GM15510 (cell line): Measurements from ENCODE around the gene AATF.

Source experiments
- POLR2A ChIP-seq: IDR thresholded peaks from 3 replicates; pipeline ENCODE4 v1.6.1; 2011; ENCODE audit warnings: borderline replicate concordance; ENCODE audit not compliant: insufficient read length; ENCODE audit errors: extremely low read depth

Gene AATF, protein sequence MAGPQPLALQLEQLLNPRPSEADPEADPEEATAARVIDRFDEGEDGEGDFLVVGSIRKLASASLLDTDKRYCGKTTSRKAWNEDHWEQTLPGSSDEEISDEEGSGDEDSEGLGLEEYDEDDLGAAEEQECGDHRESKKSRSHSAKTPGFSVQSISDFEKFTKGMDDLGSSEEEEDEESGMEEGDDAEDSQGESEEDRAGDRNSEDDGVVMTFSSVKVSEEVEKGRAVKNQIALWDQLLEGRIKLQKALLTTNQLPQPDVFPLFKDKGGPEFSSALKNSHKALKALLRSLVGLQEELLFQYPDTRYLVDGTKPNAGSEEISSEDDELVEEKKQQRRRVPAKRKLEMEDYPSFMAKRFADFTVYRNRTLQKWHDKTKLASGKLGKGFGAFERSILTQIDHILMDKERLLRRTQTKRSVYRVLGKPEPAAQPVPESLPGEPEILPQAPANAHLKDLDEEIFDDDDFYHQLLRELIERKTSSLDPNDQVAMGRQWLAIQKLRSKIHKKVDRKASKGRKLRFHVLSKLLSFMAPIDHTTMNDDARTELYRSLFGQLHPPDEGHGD

DNA sequence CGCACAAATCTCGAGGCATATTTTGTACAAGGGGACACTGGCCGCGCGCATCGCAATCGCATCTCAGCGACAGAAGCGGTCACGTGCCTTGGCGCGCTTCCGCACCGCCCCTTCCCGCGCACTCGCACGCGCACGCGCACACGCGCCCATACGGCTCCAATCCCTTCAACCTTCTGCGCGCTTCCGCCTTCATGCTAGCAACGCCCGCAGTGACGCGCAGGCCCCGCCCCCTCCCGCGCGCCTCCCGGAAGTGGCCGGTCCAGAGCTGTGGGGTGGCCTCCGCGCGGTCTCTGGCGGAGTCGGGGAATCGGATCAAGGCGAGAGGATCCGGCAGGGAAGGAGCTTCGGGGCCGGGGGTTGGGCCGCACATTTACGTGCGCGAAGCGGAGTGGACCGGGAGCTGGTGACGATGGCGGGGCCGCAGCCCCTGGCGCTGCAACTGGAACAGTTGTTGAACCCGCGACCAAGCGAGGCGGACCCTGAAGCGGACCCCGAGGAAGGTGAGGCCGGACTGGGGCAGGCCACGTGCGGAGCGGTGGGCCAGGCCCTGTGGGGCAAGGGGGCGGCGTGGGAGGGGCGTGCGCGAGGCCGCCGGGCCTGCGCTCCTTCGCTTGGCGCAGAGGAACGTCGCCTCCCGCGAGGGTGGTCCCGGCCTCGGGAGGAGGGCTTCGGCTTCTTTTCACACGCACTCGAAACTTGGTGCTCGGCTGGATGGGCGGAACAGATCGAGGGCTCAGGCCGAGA is at the start of gene AATF:
TSS of gene AATF (plus strand) at position 238 of the 744 bp plus-strand sequence. CDS start at position 410, 172 bp downstream.
- peak; percentile 88 for TF ChIP-seq POLR2A

DNA sequence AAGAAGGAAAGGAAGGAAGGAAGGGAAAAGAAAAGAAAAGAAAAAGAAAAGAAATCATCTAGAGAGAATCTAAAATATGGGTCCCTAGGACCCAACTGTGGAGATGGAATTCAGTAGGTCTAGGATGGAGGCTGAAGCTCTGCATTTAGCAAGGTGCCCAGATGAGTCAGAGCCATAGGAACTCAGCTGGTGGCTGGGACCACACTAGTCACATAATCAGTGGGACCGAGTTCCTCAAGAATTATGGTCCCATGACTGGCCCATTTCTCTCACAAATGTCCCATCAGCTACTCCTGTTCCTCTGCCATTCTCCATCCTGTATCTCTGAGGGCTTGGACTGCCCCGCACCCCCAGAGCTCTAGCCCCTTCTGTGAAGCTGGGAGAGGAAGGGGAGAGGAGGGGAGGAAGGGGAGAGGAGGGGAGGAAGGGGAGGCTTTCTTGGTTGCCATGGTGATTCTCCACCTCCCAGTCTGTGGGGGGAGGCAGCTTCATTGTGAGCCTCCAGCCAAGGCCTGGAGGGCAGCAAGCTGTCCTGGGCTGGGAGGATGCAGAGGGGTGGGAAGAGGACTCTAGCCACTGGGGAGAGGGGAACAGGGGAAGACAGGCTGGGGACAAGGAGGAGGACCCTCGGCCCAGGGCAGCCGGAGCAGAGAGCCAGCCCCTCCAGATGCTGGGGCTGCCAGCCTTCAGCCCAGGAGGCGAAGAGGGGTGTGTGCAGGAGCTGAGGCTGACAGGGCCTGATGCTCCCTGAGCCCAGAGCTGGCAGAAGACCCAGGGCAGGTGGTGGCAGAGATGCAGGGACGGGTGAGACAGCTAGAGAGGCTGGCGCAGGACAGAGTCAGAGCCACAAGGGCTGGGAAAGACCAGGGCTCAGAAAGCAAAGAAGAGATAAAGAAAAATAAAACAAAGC is 49.2 kb upstream of the AATF start:
- TF ChIP-seq POLR2A = no peak

DNA sequence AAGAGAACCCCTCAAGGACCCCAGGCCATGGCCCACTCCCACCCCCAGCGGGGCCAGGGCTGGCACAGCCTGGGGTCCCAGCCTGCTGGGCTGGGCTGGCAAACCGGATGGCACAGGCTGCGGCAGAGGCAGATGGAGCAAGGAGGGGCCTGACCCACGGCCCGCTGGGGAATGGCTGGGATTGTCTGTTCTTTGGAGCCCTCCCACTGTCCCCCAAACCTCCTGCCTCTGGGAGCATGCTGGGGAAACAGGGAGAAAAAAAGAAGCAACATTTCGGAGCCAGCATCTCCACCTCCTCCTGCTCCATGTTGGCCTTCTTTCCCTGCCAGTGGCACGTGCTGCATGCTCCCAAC is 48.6 kb upstream of the AATF start:
- no peak for TF ChIP-seq POLR2A

DNA sequence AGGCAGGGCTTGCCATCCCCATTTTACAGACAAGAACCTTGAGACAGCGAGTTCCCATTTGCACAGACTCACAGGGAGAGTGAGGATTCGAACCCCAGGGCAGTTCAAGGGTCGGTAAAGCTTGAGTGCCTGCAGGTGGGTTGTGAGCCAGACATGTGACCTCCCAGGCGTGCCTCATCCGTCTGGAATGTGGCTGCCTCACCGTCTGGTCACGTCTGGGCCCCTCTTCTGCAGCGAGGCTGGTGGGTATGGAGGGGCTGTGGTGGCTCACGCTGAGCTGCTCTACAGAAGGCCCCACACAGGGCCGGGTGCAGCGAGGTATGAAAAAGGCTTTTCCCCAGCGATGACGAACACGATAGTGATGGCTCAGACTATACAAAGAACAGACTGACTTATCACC is 47.2 kb upstream of the AATF start:
- no peak for TF ChIP-seq POLR2A

DNA sequence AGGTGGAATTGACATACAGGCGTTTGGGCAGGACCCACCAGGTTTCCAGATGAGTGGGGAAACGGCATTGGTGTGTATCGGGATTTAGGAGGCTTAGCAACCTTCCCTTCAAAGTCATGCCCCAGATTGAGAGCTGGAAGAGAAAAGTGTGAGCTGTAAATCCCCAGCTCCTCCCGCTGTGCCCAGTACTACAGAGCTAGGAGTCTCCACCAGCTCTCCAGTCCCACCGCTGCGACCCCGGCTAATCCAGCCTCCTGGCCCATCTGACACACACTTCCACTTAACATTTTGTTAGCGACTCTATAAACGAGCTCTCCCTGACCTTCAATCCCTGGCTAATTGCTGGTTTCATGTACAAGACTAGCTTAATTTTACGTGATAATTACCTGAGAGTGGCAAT is 41.3 kb upstream of the AATF start:
- no peak for TF ChIP-seq POLR2A

DNA sequence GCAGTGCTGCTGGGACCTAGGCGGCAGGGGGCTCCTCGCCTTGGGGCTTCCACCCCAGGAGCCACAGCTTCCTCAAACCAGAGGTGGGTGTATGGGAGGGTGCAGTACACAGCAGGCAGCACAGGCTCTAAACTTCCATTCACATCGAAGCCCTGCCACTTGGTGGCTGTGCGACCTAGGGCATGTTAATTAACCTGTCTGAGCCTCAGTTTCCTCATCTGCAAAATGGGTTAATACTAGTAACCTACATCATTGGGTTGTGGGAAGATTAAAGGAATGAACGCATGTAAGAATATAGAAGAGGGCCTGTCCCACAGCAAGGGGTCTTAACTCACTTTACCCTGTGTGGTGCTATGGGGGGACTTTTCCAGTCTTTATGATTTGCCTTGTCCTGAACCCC is 38.2 kb upstream of the AATF start:
- TF ChIP-seq POLR2A = no peak

DNA sequence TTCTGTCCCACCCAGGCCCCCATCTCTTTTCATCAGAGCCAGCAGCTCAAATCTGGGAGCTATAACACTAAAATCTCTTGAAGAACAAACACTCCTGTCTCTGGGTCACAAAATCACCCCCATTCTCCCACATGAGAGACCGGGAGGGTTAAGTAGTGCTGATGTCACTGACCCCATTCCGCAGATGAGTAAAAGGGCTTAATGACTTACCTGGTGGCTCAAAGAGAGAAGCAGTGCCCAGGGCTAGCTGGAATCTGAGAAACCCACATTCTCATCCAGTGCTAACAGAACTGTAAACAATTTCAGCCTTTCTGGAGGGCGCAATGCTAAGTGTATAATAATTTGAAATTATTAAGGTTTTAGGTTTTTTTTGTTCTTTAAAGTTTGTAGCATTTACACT is 37.8 kb upstream of the AATF start:
- TF ChIP-seq POLR2A = no peak

DNA sequence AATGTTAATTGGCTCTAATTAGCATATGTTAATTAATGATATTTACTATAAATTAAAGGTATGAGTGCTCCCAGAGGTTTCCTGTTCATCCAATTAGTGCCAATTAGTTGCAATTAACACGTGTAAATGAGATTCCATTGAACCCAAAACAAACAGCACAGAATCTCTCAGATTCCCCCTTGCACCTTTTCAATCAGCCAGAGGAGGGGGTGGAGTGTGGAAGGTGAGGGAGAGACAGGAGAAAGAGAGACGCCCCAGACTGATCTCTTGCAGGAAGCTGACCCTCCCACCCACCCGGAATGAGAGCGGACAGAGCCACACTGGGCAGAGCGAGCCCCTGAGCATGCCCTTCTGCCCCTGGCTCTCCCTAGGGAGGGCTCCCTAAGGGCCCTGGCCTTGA is 35.6 kb upstream of the AATF start:
- no peak for TF ChIP-seq POLR2A

DNA sequence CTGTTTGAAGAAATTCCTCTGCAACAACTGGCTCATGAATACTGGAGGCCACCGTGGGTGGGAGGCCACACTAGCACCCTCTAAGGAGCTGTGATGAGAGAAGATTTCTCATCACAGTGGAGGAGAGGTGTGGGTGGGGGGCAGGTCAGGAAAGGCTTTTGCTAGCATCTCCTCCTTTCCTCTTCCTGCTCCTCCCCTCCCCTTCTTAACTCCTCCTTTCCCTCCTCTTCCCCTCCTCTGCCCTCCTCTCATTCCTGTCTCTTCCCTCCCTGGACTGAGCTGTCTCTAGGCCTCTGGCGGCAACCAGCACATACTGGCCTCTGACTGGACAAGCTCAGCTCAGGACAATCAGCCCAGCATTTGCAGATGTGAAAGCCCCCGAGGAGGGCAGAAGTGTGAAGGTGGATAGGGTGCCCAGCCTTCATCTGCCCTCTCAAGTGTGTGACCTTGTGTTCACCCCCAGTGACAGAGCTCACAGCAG is 30.5 kb upstream of the AATF start:
- no peak for TF ChIP-seq POLR2A

DNA sequence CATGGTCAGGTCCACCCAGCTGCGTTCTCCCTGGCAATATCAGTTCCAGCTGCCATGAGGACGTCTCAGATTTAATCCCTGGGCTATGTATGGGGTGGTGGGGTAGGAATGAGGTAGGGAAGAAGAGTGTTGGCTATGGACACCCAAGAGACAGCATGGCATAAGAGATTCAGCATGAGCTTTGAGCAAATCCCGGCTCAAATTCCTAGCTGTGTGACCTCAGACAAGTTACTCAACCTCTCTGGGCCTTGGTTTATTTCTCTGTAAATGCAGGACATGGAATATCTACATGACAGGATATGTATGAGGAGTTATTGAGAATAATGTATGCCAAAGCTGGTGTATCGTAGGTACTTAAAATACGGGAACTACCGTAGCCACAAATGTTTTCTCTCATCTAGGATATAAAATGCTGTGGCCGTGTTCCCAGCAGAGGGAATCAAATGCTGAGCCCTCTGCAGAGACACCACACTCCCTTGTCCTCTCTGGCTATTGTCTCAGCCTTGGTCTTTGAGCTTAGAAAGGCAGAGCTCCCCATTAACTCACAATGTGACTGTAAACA is 29.3 kb upstream of the AATF start:
- no peak for TF ChIP-seq POLR2A

DNA sequence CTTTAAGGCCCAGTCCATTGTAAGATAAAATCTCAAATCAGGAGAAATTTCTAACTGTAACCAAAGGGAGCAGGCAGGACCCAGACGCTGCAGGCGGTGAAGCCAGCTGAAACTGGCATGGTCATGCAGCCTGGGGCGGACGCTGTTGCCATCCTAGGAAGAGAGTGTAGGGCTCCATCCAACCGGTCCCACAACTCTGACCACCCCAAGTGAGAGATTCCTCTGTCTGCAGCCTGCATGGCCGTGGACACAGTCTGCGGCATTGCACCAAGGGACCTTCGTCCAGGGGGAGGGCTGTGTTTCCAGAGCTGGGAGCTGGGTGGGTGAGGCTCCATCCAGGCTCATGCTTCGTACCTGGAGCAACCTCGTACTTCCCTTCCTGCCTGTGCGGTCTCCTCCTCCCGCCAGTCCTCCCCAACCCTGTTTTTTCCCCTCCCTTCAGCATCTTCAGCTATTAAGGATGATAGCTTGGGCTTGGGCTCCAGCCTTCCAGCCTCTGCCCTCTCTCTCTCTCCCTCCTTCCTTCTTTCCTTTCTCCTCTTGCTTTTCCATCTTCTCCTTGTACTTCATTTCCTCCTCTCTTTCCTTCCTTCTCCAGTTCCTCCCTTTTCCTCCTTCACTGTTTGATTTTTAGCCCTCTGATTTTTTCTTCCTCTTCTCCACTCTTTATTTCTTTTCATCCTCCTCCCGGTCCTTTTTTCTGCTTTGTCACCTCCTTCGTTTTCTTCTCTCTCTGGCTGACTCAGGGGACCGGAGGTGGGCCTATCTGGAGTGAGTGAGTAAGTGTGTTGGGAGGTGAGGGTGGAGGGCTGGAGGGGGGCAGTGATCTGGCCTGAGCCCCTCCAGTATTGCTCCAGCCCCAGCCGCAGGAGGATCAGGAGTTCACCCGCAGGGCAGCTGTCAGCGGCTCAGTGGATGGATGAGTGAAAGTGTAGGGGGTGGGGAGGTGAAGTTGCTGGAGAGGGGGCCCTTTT is 28.4 kb upstream of the AATF start:
- TF ChIP-seq POLR2A = no peak

DNA sequence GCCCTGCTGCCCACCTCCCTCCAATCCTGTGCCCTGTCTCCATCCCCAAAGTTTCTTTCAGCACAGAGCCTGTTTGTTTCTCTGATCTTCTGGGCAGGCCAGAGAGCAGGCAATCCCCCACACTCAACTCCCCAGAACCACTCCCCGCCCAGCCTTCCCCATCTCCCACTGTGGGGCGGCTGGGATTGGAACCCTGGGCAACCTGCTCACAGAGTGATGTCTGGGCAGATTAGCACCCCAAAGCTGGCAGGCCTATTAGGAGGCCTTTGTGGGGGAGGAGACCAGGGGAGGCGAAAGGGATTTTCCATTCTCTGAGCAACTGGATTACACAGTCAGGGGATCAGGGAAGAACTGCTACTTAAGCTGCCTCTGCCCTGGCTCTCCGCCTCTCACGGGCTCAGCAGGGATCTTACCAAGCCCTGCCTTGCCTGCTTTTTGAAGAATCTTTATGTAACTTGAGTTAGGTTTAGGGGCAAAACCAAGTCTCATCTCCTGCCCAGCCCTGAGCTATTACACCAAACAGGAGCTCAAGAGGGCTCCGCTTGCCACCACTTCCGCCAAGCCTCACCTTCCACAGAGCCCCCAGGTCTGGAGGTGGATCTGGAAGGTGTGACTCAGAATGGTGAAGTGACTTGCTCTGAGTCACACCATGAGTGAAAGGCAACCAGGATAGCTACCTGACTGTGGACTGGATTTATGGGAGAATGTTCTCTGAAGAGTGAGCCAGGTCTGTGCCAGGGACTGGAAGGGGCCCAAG is 27.5 kb upstream of the AATF start:
- no peak for TF ChIP-seq POLR2A
